ENCODE data around the gene GLIS1.

DNA sequence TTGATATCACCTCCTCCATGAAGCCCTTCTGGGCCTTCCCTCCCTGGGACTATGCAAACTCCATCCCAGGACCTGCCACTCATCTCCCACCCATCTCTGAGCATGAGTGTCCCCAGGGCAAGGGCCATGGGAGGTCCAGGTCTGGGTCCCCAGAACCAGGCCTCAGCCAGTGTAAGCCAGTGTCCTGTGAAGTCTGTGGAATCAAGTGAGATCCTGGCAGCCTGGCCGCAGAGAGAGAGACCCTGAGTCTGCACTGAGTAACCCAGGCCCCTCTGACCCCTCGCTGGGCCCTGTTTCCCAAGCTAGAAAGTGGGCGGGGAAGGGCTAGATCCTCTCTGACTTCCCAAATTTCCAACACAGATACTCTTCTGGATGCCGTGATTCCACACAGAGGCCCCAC, 147.0 kb downstream of the GLIS1 start:
- TF ChIP-seq POLR2A (IDR thresholded peaks at IDR 0.05) = no peak
- TF ChIP-seq CTCF (IDR thresholded peaks at IDR 0.05) = no peak

All from heart left ventricle (tissue), 13 donors.